ENCODE measurements around the gene JSRP1.

Gene JSRP1

DNA sequence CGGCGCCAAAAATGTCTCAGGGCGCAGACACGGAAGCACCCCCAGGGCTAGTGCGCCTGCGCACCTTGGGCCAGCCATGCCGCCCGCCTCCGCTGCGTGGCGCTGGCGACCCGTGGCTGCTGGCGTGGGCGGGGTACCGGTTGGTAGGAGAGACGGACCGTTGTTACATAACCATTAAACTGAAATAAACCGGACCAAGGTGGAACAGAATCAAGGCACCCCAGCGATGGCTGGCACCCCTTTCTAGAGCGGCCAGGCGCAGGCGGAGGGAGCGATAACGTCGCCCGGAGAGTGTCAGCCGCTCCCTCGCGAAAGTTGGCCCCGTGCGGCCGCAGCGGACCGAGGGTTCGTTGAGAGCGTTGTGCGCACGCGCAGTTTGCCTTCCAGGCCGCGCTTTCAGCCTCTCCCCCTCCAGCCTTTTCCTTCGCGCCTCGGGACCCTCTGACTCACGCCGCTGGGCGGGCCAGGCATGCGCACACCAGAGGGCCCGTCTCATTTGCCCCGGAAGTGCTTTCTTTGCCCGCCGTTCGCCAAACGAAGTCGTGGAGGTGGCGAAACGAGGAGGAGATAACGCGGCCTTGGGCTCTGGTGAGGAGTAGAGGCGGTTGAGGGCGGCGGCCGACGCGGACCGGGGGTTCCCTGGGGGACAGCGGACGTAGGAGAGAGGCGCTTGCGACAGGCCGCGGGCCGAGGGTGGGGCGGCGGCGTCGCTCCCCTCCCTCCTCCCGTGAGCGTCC lies 19.7 kb downstream of the JSRP1 start, which contains the start of the genes PLEKHJ1 and SF3A2 (continued):
- 0 out of 2 replicates have a peak, but pooled peaks have one; percentile 18 for TF ChIP-seq IKZF3 (tag by site-specific recombination; IDR thresholded peaks at IDR 0.05)
- TF ChIP-seq TRIM28 (IDR thresholded peaks at IDR 0.05; ENCODE audit: borderline replicate concordance, low read length), result no peak
- TF ChIP-seq, protein P1, sequence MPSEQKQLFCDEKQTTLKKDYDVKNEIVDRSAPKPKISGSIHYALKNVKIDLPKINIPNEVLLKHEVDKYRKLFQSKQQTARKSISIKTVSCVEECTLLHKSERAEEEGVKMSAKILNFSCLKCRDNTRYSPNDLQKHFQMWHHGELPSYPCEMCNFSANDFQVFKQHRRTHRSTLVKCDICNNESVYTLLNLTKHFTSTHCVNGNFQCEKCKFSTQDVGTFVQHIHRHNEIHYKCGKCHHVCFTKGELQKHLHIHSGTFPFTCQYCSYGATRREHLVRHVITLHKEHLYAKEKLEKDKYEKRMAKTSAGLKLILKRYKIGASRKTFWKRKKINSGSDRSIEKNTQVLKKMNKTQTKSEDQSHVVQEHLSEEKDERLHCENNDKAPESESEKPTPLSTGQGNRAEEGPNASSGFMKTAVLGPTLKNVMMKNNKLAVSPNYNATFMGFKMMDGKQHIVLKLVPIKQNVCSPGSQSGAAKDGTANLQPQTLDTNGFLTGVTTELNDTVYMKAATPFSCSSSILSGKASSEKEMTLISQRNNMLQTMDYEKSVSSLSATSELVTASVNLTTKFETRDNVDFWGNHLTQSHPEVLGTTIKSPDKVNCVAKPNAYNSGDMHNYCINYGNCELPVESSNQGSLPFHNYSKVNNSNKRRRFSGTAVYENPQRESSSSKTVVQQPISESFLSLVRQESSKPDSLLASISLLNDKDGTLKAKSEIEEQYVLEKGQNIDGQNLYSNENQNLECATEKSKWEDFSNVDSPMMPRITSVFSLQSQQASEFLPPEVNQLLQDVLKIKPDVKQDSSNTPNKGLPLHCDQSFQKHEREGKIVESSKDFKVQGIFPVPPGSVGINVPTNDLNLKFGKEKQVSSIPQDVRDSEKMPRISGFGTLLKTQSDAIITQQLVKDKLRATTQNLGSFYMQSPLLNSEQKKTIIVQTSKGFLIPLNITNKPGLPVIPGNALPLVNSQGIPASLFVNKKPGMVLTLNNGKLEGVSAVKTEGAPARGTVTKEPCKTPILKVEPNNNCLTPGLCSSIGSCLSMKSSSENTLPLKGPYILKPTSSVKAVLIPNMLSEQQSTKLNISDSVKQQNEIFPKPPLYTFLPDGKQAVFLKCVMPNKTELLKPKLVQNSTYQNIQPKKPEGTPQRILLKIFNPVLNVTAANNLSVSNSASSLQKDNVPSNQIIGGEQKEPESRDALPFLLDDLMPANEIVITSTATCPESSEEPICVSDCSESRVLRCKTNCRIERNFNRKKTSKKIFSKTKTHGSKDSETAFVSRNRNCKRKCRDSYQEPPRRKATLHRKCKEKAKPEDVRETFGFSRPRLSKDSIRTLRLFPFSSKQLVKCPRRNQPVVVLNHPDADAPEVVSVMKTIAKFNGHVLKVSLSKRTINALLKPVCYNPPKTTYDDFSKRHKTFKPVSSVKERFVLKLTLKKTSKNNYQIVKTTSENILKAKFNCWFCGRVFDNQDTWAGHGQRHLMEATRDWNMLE (tag by site-specific recombination; conservative IDR thresholded peaks at IDR 0.05; ENCODE audit: low read depth), result peak; percentile 78
- TF ChIP-seq ZNF48 (tag by site-specific recombination; IDR thresholded peaks at IDR 0.05), result no peak
- TF ChIP-seq ZNF341 (tag by site-specific recombination; IDR thresholded peaks at IDR 0.05; ENCODE audit: low read depth), result peak; percentile 53
- TF ChIP-seq ZNF391 (tag by site-specific recombination; IDR thresholded peaks at IDR 0.05; ENCODE audit: borderline replicate concordance, low read depth), result peak; percentile 37; the same call in 1 of the 2 replicates
- TF ChIP-seq, protein P2, sequence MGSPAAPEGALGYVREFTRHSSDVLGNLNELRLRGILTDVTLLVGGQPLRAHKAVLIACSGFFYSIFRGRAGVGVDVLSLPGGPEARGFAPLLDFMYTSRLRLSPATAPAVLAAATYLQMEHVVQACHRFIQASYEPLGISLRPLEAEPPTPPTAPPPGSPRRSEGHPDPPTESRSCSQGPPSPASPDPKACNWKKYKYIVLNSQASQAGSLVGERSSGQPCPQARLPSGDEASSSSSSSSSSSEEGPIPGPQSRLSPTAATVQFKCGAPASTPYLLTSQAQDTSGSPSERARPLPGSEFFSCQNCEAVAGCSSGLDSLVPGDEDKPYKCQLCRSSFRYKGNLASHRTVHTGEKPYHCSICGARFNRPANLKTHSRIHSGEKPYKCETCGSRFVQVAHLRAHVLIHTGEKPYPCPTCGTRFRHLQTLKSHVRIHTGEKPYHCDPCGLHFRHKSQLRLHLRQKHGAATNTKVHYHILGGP (tag by site-specific recombination; IDR thresholded peaks at IDR 0.05), result no peak
- TF ChIP-seq, protein P3, sequence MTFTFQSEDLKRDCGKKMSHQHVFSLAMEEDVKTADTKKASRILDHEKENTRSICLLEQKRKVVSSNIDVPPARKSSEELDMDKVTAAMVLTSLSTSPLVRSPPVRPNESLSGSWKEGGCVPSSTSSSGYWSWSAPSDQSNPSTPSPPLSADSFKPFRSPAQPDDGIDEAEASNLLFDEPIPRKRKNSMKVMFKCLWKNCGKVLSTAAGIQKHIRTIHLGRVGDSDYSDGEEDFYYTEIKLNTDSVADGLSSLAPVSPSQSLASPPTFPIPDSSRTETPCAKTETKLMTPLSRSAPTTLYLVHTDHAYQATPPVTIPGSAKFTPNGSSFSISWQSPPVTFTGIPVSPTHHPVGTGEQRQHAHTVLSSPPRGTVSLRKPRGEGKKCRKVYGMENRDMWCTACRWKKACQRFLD (tag by site-specific recombination; IDR thresholded peaks at IDR 0.05), result no peak
- TF ChIP-seq ZNF24 (tag by site-specific recombination; IDR thresholded peaks at IDR 0.05), result peak; percentile 46; the same call in 1 of the 2 replicates
- TF ChIP-seq ZNF175 (tag by site-specific recombination; IDR thresholded peaks at IDR 0.05), result no peak
- no peak for TF ChIP-seq ZNF626 (tag by site-specific recombination; IDR thresholded peaks at IDR 0.05)
- TF ChIP-seq RBAK (tag by site-specific recombination; IDR thresholded peaks at IDR 0.05), result no peak
- no peak for TF ChIP-seq ZNF19 (tag by site-specific recombination; IDR thresholded peaks at IDR 0.05; ENCODE audit: low read depth)
- no peak for TF ChIP-seq ZNF121 (tag by site-specific recombination; IDR thresholded peaks at IDR 0.05)
- TF ChIP-seq ZNF555 (tag by site-specific recombination; conservative IDR thresholded peaks at IDR 0.05), result no peak
- TF ChIP-seq ZNF701 (tag by site-specific recombination; IDR thresholded peaks at IDR 0.05), result no peak
- TF ChIP-seq GLI2 (tag by site-specific recombination; IDR thresholded peaks at IDR 0.05; ENCODE audit: borderline replicate concordance, low read depth), result no peak
- TF ChIP-seq, protein P4, sequence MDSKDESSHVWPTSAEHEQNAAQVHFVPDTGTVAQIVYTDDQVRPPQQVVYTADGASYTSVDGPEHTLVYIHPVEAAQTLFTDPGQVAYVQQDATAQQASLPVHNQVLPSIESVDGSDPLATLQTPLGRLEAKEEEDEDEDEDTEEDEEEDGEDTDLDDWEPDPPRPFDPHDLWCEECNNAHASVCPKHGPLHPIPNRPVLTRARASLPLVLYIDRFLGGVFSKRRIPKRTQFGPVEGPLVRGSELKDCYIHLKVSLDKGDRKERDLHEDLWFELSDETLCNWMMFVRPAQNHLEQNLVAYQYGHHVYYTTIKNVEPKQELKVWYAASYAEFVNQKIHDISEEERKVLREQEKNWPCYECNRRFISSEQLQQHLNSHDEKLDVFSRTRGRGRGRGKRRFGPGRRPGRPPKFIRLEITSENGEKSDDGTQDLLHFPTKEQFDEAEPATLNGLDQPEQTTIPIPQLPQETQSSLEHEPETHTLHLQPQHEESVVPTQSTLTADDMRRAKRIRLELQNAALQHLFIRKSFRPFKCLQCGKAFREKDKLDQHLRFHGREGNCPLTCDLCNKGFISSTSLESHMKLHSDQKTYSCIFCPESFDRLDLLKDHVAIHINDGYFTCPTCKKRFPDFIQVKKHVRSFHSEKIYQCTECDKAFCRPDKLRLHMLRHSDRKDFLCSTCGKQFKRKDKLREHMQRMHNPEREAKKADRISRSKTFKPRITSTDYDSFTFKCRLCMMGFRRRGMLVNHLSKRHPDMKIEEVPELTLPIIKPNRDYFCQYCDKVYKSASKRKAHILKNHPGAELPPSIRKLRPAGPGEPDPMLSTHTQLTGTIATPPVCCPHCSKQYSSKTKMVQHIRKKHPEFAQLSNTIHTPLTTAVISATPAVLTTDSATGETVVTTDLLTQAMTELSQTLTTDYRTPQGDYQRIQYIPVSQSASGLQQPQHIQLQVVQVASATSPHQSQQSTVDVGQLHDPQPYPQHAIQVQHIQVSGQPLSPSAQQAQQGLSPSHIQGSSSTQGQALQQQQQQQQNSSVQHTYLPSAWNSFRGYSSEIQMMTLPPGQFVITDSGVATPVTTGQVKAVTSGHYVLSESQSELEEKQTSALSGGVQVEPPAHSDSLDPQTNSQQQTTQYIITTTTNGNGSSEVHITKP (tag by site-specific recombination; IDR thresholded peaks at IDR 0.05), result peak; percentile 42; the same call in 1 of the 2 replicates
- TF ChIP-seq REPIN1 (tag by site-specific recombination; IDR thresholded peaks at IDR 0.05; ENCODE audit: low read depth), result 0 out of 2 replicates have a peak, but pooled peaks have one; percentile 36
- peak; percentile 96 for TF ChIP-seq SP2 (tag by site-specific recombination; IDR thresholded peaks at IDR 0.05)
- no peak for TF ChIP-seq ZNF114 (tag by site-specific recombination; IDR thresholded peaks at IDR 0.05)
- TF ChIP-seq KLF16 (tag by site-specific recombination; IDR thresholded peaks at IDR 0.05), result peak; percentile 84
- TF ChIP-seq HOXC10 (CRISPR knock-in tag; IDR thresholded peaks at IDR 0.05), result no peak
- no peak; the same call in 1 of the 2 replicates for TF ChIP-seq ZIC2 (tag by site-specific recombination; IDR thresholded peaks at IDR 0.05)
- TF ChIP-seq ZNF155 (tag by site-specific recombination; IDR thresholded peaks at IDR 0.05), result no peak
- no peak for TF ChIP-seq HOXA7 (CRISPR knock-in tag; IDR thresholded peaks at IDR 0.05; ENCODE audit: borderline replicate concordance)
- TF ChIP-seq, protein P5, sequence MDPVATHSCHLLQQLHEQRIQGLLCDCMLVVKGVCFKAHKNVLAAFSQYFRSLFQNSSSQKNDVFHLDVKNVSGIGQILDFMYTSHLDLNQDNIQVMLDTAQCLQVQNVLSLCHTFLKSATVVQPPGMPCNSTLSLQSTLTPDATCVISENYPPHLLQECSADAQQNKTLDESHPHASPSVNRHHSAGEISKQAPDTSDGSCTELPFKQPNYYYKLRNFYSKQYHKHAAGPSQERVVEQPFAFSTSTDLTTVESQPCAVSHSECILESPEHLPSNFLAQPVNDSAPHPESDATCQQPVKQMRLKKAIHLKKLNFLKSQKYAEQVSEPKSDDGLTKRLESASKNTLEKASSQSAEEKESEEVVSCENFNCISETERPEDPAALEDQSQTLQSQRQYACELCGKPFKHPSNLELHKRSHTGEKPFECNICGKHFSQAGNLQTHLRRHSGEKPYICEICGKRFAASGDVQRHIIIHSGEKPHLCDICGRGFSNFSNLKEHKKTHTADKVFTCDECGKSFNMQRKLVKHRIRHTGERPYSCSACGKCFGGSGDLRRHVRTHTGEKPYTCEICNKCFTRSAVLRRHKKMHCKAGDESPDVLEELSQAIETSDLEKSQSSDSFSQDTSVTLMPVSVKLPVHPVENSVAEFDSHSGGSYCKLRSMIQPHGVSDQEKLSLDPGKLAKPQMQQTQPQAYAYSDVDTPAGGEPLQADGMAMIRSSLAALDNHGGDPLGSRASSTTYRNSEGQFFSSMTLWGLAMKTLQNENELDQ (tag by site-specific recombination; IDR thresholded peaks at IDR 0.05; ENCODE audit: low read depth), result no peak

Data from HEK293 (cell line).